Islet precursor cell (in vitro differentiated cells): ENCODE results near the gene SERPINF2.
"Not testable (repeated sequence)": the region's sequence is repeated elsewhere in the genome, so short reads cannot be mapped to it uniquely, and the experiment has no call there.

Source experiments
- DNase-seq: peaks from one replicate; pipeline ENCODE4 v3.0.0-alpha.2; 2018

Gene SERPINF2

DNA sequence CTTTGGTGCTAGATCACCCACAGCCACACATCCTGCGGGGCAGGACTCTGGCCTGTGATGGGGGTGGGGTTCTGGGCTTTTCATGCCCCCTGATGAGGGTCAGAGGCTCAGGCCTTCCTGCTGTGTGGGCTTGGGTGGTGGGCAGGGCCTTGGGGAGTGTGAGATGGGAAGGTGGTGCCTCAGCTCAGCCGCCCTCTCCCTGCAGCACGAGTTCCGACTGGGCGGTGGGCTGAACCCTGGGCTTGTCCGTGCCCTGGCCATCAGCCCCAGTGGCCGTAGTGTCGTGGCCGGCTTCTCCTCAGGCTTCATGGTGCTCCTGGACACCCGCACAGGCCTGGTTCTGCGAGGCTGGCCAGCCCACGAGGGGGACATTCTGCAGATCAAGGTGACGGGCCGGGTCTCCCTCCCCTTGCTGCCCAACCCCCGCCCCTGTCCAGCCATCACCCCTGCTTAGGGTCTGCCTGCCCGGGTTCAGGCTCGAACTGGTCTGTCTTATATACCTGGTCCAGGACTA is 6.8 kb upstream of the SERPINF2 start:
- no peak for DNase-seq

DNA sequence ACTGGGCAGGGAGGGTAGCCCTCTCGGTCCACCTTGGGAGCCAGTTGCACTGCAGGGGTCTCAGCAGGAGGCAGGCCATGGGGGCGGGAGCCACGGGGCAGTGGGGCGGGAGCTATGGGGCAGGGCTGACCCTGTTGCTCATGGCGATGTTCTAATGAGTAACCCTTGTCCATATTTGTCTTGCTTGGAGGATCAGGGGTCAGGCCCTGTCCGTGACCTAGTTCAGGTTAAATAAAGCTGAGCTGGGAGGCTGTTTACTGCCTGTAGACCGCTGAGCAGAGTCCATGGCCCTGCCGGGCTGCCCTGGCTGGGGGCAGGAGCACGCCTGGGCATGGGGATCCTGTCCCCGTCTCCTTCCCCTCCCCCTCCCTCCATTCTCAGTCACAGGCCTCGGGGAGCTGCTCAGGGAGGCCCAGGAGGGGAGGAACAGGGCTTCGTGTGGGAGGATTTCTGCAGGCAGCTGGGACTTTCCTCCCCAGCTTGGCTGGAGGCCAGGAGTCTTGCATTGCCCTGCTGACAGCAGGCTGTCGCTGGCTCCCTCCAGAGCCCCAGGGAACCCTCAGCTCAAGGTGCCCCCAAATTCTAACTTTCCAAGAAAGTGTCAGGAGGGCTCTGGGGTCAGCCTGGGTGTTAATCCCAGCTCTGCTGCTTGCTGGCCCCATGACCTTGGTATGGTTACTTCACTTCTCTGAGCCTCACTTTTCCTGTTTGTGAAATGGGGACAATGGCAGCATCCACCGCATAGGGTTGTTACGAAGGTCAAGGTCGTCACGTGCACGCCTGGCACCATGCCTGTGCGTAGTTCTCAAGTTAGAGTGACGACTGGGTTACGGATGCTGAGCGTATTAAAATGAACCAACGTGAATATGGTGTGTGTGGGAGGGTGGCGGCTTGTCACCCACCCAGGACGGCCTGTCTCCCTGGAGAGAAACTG is 6.1 kb upstream of the SERPINF2 start:
- DNase-seq: no peak

DNA sequence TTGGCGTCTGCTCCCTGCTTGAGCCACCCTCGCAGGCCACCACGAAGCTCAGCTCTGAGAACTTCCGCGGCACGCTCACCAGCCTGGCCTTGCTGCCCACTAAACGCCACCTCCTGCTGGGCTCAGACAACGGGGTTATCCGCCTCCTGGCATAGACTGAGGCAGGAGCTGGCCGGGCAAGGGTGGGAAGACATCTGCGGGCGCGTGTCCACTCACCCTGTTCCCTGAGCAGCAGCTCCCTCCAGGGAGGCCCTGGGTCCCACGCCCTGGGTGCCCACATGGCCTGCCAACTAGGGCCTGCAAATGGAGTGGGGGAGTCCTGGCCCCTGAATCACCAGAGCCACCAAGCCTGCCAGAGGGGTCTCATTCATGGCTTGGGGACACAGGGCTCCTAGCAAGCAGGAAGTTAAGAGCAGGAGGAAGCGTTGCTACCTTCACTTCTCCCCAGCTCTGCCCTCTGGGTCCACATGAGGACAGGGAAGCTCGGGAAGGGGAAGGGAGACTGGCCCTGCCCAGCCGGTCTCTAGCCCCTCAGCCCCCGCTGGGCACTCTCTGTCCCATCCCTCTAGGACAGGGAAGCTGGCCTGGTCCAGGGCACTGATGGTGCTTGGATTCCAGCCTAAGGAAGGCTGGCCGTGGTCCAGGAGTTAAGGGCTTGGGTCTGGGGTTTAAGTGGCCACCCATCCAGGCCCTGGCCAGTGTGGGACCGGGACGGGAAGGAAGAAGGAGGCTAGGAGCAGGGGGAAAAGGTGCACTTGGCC is 5.0 kb upstream of the SERPINF2 start:
- no peak for DNase-seq

- DNase-seq: not testable (repeated sequence)
Measured at GRCh38 chr17:1741899-1742298, 772 bp upstream of the SERPINF2 start.

DNA sequence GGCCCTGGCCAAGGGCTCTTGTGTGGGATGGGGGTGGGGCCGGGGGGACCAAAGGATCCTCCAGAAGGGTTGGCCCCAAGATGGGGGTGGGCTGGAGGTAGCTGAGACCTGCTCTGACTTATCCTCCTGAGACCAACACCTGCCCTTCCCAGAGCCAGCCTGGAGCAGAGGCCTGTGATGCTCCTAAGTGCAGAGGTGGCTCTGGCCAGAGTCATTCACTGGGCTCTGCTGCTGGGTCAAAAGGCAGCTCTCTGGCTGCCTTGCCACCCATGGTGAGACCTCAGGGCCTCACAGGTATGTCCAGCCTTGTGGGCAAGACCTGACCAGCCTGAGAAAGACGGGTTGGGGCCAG is 393 bp downstream of the SERPINF2 start:
- no peak for DNase-seq

GRCh38 chr17:1744551-1745512 is 2.2 kb downstream of the SERPINF2 start:
- DNase-seq: no peak

GRCh38 chr17:1745513-1746020 is 2.9 kb downstream of the SERPINF2 start:
- no peak for DNase-seq

- DNase-seq: peak; percentile 71
Measured at GRCh38 chr17:1746975-1747543, 4.4 kb downstream of the SERPINF2 start.

GRCh38 chr17:1750628-1751027 is 8.0 kb downstream of the SERPINF2 start:
- no peak for DNase-seq

DNA sequence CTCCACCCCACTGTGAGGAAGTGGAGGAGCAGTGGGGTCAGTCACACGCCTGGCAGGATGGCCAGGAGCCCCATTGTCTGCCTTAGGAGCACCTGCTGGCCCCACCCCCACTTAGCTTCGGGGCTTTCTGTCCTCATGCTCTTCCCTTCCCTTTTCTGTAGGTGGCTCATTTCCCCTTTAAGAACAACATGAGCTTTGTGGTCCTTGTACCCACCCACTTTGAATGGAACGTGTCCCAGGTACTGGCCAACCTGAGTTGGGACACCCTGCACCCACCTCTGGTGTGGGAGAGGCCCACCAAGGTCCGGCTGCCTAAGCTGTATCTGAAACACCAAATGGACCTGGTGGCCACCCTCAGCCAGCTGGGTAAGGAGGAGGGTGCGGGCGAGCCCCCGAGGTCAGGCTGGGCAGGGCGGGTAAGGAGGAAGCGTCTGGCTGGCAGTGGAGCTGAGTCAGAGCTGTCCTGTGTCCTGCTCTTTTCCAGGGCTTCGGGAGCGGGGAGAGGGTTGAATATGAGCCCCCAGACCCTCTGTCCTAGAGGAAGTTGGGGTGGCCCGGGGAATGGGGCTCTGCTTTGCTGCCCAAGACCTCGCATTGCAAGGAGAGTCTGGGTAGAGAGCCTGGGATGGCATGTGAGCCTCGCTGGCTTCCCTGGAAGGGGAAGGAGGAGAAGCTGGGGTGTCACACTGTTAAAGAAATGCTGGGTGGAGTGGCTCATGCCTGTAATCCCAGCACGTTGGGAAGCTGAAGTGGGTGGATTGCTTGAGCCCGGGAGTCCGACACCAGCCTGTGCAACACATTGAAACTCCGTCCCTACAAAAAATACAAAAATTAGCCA is 10.0 kb downstream of the SERPINF2 start:
- peak; percentile 76 for DNase-seq

- DNase-seq: peak; percentile 62
Measured at GRCh38 chr17:1753767-1754429, 11.2 kb downstream of the SERPINF2 start.

DNA sequence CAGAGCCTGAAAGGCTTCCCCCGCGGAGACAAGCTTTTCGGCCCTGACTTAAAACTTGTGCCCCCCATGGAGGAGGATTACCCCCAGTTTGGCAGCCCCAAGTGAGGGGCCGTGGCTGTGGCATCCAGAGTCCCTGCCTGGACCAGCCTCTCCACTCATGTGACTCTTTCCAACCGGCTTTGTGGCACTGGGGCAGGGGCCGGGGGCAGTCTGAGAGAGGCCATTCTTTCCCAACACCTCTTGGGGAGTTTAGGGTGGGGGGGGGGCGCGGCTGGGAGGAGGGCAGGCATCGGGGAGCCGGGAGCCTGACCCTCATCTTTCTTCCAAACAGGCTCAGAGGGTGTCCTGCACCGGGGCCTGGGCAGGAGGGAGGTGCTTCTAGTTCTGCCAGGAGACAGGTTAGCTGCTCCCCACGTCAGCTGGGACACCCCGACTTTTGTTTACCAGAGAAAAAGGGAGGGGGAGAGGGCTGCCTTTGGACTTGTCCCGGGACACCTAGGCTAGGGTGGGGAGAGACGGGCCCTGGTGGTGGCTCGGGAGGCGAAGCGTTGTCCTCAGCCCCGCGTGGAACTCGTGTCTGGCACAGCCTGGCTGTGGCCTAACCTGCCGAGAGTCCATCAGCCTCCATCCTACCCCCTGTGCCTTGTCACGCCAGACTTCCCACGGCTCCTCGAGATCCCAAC is 11.9 kb downstream of the SERPINF2 start:
- DNase-seq: peak; percentile 57

GRCh38 chr17:1755252-1755826 is 12.7 kb downstream of the SERPINF2 start:
- DNase-seq: peak; percentile 54

GRCh38 chr17:1755827-1756262 is 13.2 kb downstream of the SERPINF2 start:
- peak; percentile 65 for DNase-seq

GRCh38 chr17:1758807-1759206 is 16.1 kb downstream of the SERPINF2 start:
- DNase-seq: no peak

DNA sequence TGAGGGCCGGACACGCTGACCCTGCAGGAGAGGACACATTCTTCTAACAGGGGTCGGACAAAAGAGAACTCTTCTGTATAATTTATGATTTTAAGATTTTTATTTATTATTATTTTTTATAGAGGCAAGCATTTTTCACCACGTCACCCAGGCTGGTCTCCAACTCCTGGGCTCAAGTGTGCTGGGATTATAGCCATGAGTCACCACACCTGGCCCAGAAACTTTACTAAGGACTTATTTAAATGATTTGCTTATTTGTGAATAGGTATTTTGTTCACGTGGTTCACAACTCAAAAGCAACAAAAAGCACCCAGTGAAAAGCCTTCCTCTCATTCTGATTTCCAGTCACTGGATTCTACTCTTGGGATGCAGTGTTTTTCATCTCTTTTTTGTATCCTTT is 16.9 kb downstream of the SERPINF2 start:
- DNase-seq: no peak

DNA sequence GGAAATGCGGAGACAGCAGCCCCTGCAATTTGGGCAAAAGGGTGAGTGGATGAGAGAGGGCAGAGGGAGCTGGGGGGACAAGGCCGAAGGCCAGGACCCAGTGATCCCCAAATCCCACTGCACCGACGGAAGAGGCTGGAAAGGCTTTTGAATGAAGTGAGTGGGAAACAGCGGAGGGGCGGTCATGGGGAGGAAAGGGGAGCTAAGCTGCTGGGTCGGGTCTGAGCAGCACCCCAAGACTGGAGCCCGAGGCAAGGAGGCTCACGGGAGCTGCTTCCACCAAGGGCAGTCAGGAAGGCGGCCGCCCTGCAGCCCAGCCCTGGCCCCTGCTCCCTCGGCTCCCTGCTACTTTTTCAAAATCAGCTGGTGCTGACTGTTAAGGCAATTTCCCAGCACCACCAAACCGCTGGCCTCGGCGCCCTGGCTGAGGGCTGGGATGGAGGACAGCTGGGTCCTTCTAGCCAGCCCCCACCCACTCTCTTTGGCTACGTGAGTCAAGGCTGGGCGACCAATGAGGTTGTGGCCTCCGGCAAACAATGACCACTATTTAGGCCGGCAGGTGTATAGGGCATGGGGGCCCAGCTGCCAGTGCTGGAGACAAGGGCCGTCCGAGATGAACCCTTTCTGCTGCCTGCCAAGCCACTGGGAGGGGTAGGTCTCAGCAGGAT is 19.7 kb downstream of the SERPINF2 start:
- peak; percentile 63 for DNase-seq
